ENCODE measurements around the gene PCDHGA5. TPM values are rescaled to one million over a fixed set of nuclear protein-coding genes. Genes with fewer than 3 reads are reported as not detected.

The PCDHGA5 gene
- total and polyA plus RNA-seq, 2 of the 8 experiments (the other 6 are each of a cell fraction or from before 2014, with no cell fraction given), result 1.1 to 1.3 TPM

DNA sequence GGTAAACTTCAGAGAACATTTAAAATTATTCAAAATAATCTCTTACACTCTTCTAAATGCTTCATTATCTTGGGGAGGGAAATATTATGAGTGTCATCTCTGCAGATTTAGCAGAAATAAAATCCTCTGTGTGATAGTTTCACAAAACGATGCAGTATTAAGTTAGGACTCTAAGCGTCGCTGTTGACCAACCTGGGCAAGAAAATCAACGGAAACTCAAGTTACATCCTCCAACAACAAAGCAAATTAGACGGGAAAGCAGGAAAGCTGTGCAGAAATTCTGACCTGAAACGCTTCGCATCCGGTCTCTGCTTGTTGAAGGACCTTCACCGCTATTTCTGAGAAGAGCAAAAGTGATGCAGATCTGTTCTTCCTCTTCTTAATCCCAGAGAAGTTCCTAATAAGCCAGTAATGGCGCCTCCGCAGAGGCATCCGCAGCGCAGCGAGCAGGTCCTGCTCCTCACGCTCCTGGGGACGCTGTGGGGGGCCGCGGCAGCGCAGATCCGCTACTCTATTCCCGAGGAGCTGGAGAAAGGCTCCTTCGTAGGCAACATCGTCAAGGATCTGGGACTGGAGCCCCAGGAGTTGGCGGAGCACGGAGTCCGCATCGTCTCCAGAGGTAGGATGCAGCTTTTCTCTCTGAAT is 9.8 kb downstream of the PCDHGA5 start, which contains the start of gene PCDHGA6:
TSS of gene PCDHGA6 (plus strand) at position 219 of the 645 bp plus-strand sequence. CDS start at position 412, 193 bp downstream.
- no peaks in the 10 kb centered on the region for H3K27me3 ChIP-seq (replicated peaks in 1 of 4; ENCODE audit: control insufficient read depth in 3 of 4, extremely low read depth in 1 of 4, insufficient read depth in 3 of 4, low read length in 3 of 4)
- H4K91ac ChIP-seq (replicated peaks; ENCODE audit: insufficient read length, low read length), result no peak within 1 kb of the TSS
- H4K8ac ChIP-seq (ENCODE audit: extremely low read depth, insufficient read depth, low read length), result no peak within 1 kb of the TSS
- no peak within 1 kb of the TSS for H3K14ac ChIP-seq (ENCODE audit: insufficient read length)
- no peak within 1 kb of the TSS for H2BK5ac ChIP-seq (ENCODE audit: low read depth, low read length)
- H2BK120ac ChIP-seq (replicated peaks; ENCODE audit: low read depth, low read length), result no peak within 1 kb of the TSS
- FAIRE-seq (no peak), DNase-seq (ENCODE audit: low read depth in 1 of 2, low spot score in 2 of 2) (no peak)
- H3K23ac ChIP-seq (ENCODE audit: insufficient read length), result no peak within 1 kb of the TSS
- 96% methylated on average over 27 of the region's 27 CpGs; no CpG with 5 or more reads in 1 of the 2 experiments for WGBS, 2 experiments (ENCODE audit: extremely low coverage in 1 of 2, insufficient coverage in 1 of 2, insufficient read length in 1 of 2, insufficient replicate concordance in 2 of 2, low coverage in 1 of 2, low lambda C conversion rate in 2 of 2, missing lambda C conversion rate in 1 of 2)
- no peaks in the 10 kb centered on the region for H3K4me1 ChIP-seq (replicated peaks in 1 of 4; ENCODE audit: control insufficient read depth in 3 of 4, insufficient read depth in 4 of 4, low read length in 3 of 4)
- no peaks in the 10 kb centered on the region for H4K20me1 ChIP-seq (replicated peaks in 1 of 2; ENCODE audit: control insufficient read depth in 1 of 2, insufficient read depth in 2 of 2, low read length in 2 of 2)
- no peak within 1 kb of the TSS for H2AFZ ChIP-seq (ENCODE audit: low read length)
- no peaks in the 10 kb centered on the region for H3K23me2 ChIP-seq (ENCODE audit: low read depth, low read length)
- no peak within 1 kb of the TSS for H3K9ac ChIP-seq (replicated peaks in 1 of 4; ENCODE audit: extremely low read depth in 1 of 4, low read depth in 3 of 4, low read length in 3 of 4)
- peaks cover 36 to 51% of the 10 kb centered on the region in 2 experiments; a peak in 3 of 4 replicates for H3K9me3 ChIP-seq (ENCODE audit: insufficient read depth in 2 of 2, low read depth in 1 of 2, low read length in 1 of 2)
- no peak within 1 kb of the TSS for H4K5ac ChIP-seq (ENCODE audit: insufficient read length, low read depth, low read length)
- H3K4me2 ChIP-seq (ENCODE audit: insufficient read depth in 1 of 2, low read depth in 2 of 2, low read length in 2 of 2), result no peak within 1 kb of the TSS
- no peak within 1 kb of the TSS for H3K18ac ChIP-seq (ENCODE audit: extremely low read depth, low read length)
- H3K4ac ChIP-seq (replicated peaks; ENCODE audit: insufficient read length, low read depth, low read length), result no peak within 1 kb of the TSS
- no peak within 1 kb of the TSS for H2BK20ac ChIP-seq (ENCODE audit: low read length)
- no peak within 1 kb of the TSS for H3K56ac ChIP-seq (replicated peaks; ENCODE audit: insufficient read length, low read depth, low read length)
- H3K27ac ChIP-seq (ENCODE audit: low read depth, low read length), result no peak within 1 kb of the TSS
- no peaks in the 10 kb centered on the region for H3K79me2 ChIP-seq (ENCODE audit: control insufficient read depth in 1 of 2, insufficient read depth in 2 of 2, low read length in 2 of 2)
- H2AK5ac ChIP-seq (ENCODE audit: low read depth, low read length), result no peak within 1 kb of the TSS
- TF ChIP-seq RAD21 (IDR thresholded peaks at IDR 0.05 in 1 of 2, conservative IDR thresholded peaks at IDR 0.05 in 1 of 2; ENCODE audit: low read depth in 2 of 2, low read length in 2 of 2) (0 out of 4 replicates have a peak, but pooled peaks of 1 of the 2 experiments have one; percentile 9), KDM4A (IDR thresholded peaks at IDR 0.05; ENCODE audit: low read depth, low read length, severe bottlenecking) (no peak)
- POLR2A ChIA-PET (ENCODE audit: partially characterized antibody), result interaction anchor here (1.3 kb wide), 1 partner anchor 17 kb away, joined by 3 read pairs; no protein-coding TSS in a partner anchor
- peaks cover 0 to 3% (median 0%) of the 10 kb centered on the region in 4 experiments; a peak in 2 of 8 replicates for H3K36me3 ChIP-seq (ENCODE audit: control insufficient read depth in 2 of 4, insufficient read depth in 4 of 4, low read length in 3 of 4)
- no peaks in the 10 kb centered on the region for H3K79me1 ChIP-seq (ENCODE audit: low read depth, low read length)
- H2BK15ac ChIP-seq (ENCODE audit: low read length), result no peak within 1 kb of the TSS
- CTCF ChIA-PET (ENCODE audit: partially characterized antibody), result interaction anchor here (0.8 to 2.9 kb wide), 14 partner anchors 9 to 184 kb away, joined by 3 to 11 read pairs (median 4); partner anchors contain the start of genes PCDHGA10, PCDHGA5, PCDHGB2 and PCDHGB4
- H3K4me3 ChIP-seq (ENCODE audit: extremely low read depth in 1 of 4, insufficient read depth in 2 of 4, low read depth in 3 of 4, low read length in 4 of 4), result no peak within 1 kb of the TSS
- no peak within 1 kb of the TSS for H2BK12ac ChIP-seq (ENCODE audit: low read depth, low read length)

Data from H1 (cell line).